ENCODE measurements around the gene ELK4.

GRCh38 chr1:205570173-205570501 lies 61.7 kb downstream of the ELK4 start:
- TF ChIP-seq, protein P1, sequence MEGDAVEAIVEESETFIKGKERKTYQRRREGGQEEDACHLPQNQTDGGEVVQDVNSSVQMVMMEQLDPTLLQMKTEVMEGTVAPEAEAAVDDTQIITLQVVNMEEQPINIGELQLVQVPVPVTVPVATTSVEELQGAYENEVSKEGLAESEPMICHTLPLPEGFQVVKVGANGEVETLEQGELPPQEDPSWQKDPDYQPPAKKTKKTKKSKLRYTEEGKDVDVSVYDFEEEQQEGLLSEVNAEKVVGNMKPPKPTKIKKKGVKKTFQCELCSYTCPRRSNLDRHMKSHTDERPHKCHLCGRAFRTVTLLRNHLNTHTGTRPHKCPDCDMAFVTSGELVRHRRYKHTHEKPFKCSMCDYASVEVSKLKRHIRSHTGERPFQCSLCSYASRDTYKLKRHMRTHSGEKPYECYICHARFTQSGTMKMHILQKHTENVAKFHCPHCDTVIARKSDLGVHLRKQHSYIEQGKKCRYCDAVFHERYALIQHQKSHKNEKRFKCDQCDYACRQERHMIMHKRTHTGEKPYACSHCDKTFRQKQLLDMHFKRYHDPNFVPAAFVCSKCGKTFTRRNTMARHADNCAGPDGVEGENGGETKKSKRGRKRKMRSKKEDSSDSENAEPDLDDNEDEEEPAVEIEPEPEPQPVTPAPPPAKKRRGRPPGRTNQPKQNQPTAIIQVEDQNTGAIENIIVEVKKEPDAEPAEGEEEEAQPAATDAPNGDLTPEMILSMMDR (IDR thresholded peaks at IDR 0.05) = no peak
- no peak for TF ChIP-seq ZNF121 (CRISPR knock-in tag; IDR thresholded peaks at IDR 0.05)

All from WTC11 (cell line).